Cardiac fibroblast (primary cell): Measurements from ENCODE around the gene ZBTB40.

Source experiments
- DNase-seq, 2 donors: peaks; one replicate each; pipeline versions ENCODE4 v3.0.0 to v3.0.0-alpha.2; 2010; ENCODE audit warnings: low read depth in 2 of 2
- H3K4me3 ChIP-seq, 2 donors: replicated peaks in 1 of 2; 1 replicate in 1 of 2; 2 replicates in 1 of 2; pipeline ENCODE4 v1.5.1; 2011; ENCODE audit warnings: low read depth in 2 of 2, low read length in 2 of 2, mild to moderate bottlenecking in 2 of 2, moderate library complexity in 1 of 2
- TF ChIP-seq, protein P1 (sequence below): IDR thresholded peaks from one replicate; pipeline ENCODE4 v1.5.1; 2011; ENCODE audit warnings: low read depth, mild to moderate bottlenecking, low read length, inconsistent platforms

ZBTB40 gene

DNA sequence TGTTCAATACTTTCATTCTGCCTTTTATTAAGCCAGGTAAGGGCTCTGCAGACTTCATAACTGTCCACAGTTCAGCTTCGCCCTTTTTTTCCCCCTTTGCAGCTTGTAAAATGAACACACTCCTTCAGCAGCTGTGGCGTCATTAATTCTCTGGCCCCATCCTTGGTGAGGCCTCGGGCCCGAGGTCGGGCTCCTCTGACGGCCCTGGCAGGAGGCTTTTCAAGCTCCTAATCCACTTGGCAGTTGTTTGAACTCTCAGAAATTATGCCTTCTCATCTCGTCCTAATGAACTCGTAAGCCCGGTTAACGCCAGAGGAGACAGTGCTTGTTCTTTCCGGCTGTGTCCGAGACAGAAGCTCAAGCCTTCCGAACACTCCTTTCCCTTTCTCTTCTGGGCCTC lies 93.5 kb downstream of the ZBTB40 start:
- TF ChIP-seq, protein P1, sequence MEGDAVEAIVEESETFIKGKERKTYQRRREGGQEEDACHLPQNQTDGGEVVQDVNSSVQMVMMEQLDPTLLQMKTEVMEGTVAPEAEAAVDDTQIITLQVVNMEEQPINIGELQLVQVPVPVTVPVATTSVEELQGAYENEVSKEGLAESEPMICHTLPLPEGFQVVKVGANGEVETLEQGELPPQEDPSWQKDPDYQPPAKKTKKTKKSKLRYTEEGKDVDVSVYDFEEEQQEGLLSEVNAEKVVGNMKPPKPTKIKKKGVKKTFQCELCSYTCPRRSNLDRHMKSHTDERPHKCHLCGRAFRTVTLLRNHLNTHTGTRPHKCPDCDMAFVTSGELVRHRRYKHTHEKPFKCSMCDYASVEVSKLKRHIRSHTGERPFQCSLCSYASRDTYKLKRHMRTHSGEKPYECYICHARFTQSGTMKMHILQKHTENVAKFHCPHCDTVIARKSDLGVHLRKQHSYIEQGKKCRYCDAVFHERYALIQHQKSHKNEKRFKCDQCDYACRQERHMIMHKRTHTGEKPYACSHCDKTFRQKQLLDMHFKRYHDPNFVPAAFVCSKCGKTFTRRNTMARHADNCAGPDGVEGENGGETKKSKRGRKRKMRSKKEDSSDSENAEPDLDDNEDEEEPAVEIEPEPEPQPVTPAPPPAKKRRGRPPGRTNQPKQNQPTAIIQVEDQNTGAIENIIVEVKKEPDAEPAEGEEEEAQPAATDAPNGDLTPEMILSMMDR, result no peak
- H3K4me3 ChIP-seq, result no peak overlapping the region
- no peak for DNase-seq

DNA sequence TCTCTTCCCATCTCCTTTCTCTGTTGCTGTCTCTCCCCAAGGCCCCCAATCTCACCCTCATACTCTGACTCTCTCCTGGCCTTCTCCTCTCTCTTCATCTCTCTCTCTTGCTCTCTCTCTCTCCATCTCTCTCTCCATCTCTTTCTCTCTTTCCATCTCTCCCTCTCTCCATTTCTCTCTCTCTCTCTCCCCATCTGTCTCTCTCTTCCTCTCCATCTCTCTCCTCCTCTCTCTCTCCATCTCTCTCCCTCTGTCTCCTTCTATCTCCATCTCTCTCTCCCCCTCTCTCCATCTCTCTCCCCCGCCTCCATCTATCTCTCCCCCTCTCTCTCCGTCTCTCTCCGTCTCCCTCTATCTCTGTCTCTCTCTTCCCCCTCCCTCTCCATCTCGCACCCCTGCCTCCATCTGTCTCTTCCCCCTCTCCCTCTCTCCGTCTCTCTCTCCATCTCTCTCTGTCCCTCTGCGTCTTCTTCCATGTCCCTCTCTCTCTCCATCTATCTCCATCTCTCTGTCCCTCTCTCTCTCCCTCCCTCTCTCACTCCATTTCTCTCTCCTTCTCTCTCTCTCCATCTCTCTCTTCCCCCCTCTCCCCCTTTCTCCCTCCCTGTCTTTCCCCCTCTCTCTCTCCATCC lies 95.7 kb downstream of the ZBTB40 start:
- no peak overlapping the region for H3K4me3 ChIP-seq
- DNase-seq, result no peak
- TF ChIP-seq, protein P1, result no peak

DNA sequence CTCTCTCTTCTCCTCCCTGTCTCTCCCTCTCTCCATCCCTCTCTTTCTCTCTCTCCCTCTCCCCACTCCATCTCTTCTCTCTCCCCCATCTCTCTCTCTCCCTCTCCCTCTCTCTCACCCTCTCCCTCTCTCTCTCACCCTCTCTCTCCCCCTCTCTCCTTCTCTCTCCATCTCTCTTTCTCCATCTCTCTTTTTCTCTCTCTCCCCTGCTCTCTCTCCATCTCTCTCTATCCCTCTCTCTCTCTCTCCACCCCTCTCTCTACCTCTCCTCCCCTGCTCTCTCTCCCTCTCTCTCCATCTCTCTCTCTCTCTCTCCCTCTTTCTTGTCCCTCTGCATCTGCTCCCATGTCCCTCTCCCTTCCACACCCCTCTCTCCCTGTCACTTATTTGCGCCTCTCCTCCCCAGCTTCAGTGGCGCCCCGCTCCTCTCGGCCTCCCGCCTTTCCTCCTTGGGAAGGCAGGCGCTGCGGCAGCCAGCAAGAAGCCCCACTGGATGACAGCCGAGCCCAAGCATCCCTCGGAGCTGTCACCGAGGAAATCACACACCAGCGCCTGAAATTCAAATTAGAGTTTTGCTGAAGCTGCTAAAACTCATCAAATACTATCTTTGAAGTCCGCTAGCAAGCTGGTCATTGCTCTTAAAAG lies 96.3 kb downstream of the ZBTB40 start:
- no peak overlapping the region for H3K4me3 ChIP-seq

DNA sequence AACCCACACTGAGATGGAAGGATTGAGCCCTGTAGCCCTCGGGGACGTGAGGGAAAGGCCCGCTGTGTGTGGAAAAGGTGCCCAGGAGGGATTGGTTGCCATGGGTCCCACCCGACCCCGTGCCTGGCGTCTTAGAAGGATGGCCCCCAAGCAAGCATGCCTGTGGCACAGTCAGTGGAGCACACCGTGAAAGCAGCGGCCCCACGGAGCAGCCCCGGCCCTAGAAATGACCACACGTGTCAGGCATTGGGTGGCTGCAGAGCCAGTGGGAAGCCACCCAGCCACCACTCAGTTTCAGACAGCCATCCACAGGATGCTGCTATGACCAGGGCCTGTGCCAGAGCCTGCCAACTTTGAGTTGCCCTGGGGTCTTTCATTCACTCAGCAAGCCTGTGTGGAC lies 98.4 kb downstream of the ZBTB40 start:
- TF ChIP-seq, protein P1, result no peak
- no peak for DNase-seq

More for the DNA sequence above, 96.3 kb downstream of the ZBTB40 start:
- TF ChIP-seq, protein P1, result no peak
- DNase-seq, result no peak

DNA sequence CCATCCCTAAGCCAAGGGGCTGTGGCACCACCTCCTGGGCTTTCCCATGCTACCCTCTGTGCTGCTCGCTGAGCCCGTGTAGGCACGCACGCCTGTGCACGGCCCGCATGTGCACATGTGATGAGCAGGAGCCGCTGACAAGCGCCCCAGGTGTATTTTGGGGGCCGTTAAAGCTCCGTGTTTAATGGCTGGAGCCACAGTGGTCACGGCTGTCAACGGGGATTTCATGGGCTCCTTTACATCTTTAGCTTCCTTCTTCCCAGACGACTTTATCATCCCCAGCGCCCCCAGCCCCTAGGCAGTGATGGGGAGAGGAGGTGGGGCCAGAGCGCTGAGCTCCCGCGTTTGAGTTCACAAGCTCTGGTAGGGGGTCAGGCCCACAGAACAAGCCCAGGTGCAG lies 99.9 kb downstream of the ZBTB40 start:
- DNase-seq, result no peak
- no peak overlapping the region for H3K4me3 ChIP-seq
- TF ChIP-seq, protein P1, result no peak

More for the DNA sequence above, 98.4 kb downstream of the ZBTB40 start:
- H3K4me3 ChIP-seq, result no peak overlapping the region

DNA sequence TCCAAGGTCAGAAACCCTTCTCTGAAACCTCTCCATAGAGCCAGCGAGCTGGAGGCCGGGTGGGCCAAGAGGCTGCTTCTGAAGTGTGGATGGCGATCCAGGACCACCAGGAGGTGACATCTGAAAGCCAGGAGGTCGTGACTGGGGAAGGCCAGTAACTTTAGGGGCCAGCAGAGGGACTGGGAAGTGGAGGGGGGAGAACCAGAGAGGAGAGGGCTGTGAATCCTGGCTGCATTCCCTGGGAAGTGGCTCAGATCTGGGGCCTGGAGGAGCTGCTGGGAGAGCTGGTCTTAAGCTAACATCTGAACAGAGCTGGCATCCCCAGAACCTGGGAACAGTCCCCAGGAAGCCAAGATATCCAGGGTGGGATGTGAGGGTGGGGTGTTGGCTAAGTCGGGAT lies 100.4 kb downstream of the ZBTB40 start:
- no peak overlapping the region for H3K4me3 ChIP-seq
- TF ChIP-seq, protein P1, result no peak
- DNase-seq, result no peak
